Measurements from ENCODE around the gene KIF26B.

Gene KIF26B

DNA sequence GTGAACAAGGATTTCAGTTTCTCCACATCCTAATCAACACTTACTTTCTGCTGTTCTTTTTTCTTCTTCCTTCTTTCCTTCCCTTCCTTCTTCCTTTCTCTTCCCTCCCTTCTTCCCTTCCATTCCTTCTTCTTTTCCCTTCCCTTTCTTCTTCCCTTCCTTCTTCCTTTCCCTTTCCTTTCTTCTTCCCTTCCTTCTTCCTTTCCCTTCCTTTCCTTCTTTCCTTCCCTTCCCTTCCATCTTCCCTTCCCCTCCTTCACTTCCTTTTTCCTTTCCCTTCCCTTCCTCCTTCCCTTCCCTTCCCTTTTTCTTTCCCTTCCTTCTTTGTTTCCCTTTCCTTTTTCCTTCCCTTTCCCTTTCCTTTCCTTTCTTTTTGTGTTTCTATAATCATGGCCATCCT lies 115.3 kb downstream of the KIF26B start:
- peaks cover 16% of the 10 kb centered on the region for H3K9me3 ChIP-seq (ENCODE audit: control insufficient read depth, low read length)
- no peak for DNase-seq (ENCODE audit: low read depth)
- H3K4me3 ChIP-seq (ENCODE audit: low read length) = no peak overlapping the region
- no peaks in the 10 kb centered on the region for H3K27me3 ChIP-seq (replicated peaks; ENCODE audit: control insufficient read depth, insufficient read depth, low read length)
- H3K36me3 ChIP-seq (ENCODE audit: control insufficient read depth, insufficient read depth, low read length, severe bottlenecking) = no peaks in the 10 kb centered on the region
- H3K9ac ChIP-seq (ENCODE audit: low read length) = no peak overlapping the region
- H3K4me1 ChIP-seq (ENCODE audit: control insufficient read depth, insufficient read depth, low read length) = peaks cover 3% of the 10 kb centered on the region

GRCh38 chr1:245270972-245271371 lies 116.2 kb downstream of the KIF26B start:
- Histone ChIP-seq H3K36me3 (ENCODE audit: control insufficient read depth, insufficient read depth, low read length, severe bottlenecking) (no peaks in the 10 kb centered on the region), H3K27me3 (replicated peaks; ENCODE audit: control insufficient read depth, insufficient read depth, low read length) (no peaks in the 10 kb centered on the region), H3K9ac (ENCODE audit: low read length) (no peak overlapping the region), H3K4me1 (ENCODE audit: control insufficient read depth, insufficient read depth, low read length) (no peaks in the 10 kb centered on the region), H3K9me3 (ENCODE audit: control insufficient read depth, low read length) (peaks cover 16% of the 10 kb centered on the region), H3K4me3 (ENCODE audit: low read length) (no peak overlapping the region)
- DNase-seq (ENCODE audit: low read depth) = no peak

DNA sequence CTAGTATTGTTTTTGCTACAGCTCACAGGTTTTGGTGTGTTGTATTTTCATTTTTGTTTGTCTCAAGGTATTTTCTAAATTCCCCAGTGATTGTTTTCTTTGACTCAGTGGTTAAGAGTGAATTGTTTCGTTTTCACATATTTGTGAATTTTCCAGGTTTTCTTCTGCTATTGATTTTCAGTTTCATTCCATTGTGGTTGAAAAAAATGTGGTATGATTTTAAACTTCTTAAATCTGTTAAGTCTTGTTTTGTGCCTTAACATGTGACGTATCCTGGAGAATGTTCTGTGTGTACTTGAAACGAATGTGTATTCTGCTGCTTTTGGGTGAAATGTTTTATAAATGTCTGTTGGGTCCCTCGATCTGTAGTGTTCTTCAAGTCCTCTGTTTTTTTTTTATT lies 117.9 kb downstream of the KIF26B start:
- H3K4me3 ChIP-seq (ENCODE audit: low read length) = no peak overlapping the region
- H3K27me3 ChIP-seq (replicated peaks; ENCODE audit: control insufficient read depth, insufficient read depth, low read length) = no peaks in the 10 kb centered on the region
- peak; percentile 44 for DNase-seq (ENCODE audit: low read depth)
- no peaks in the 10 kb centered on the region for H3K36me3 ChIP-seq (ENCODE audit: control insufficient read depth, insufficient read depth, low read length, severe bottlenecking)
- no peak overlapping the region for H3K9ac ChIP-seq (ENCODE audit: low read length)
- no peaks in the 10 kb centered on the region for H3K4me1 ChIP-seq (ENCODE audit: control insufficient read depth, insufficient read depth, low read length)
- H3K9me3 ChIP-seq (ENCODE audit: control insufficient read depth, low read length) = peaks cover 11% of the 10 kb centered on the region

GRCh38 chr1:245276445-245276844 lies 121.7 kb downstream of the KIF26B start:
- no peak overlapping the region for H3K4me3 ChIP-seq (ENCODE audit: low read length)
- H3K36me3 ChIP-seq (ENCODE audit: control insufficient read depth, insufficient read depth, low read length, severe bottlenecking) = no peaks in the 10 kb centered on the region
- no peaks in the 10 kb centered on the region for H3K4me1 ChIP-seq (ENCODE audit: control insufficient read depth, insufficient read depth, low read length)
- H3K9ac ChIP-seq (ENCODE audit: low read length) = no peak overlapping the region
- DNase-seq (ENCODE audit: low read depth) = no peak
- peaks cover 1% of the 10 kb centered on the region for H3K9me3 ChIP-seq (ENCODE audit: control insufficient read depth, low read length)
- H3K27me3 ChIP-seq (replicated peaks; ENCODE audit: control insufficient read depth, insufficient read depth, low read length) = no peaks in the 10 kb centered on the region

GRCh38 chr1:245277276-245277675 lies 122.5 kb downstream of the KIF26B start:
- DNase-seq (ENCODE audit: low read depth) = no peak
- no peaks in the 10 kb centered on the region for H3K36me3 ChIP-seq (ENCODE audit: control insufficient read depth, insufficient read depth, low read length, severe bottlenecking)
- H3K4me1 ChIP-seq (ENCODE audit: control insufficient read depth, insufficient read depth, low read length) = no peaks in the 10 kb centered on the region

GRCh38 chr1:245278846-245279245 lies 124.1 kb downstream of the KIF26B start:
- no peak overlapping the region for H3K4me3 ChIP-seq (ENCODE audit: low read length)
- H3K36me3 ChIP-seq (ENCODE audit: control insufficient read depth, insufficient read depth, low read length, severe bottlenecking) = no peaks in the 10 kb centered on the region
- no peaks in the 10 kb centered on the region for H3K4me1 ChIP-seq (ENCODE audit: control insufficient read depth, insufficient read depth, low read length)
- no peaks in the 10 kb centered on the region for H3K27me3 ChIP-seq (replicated peaks; ENCODE audit: control insufficient read depth, insufficient read depth, low read length)
- no peak overlapping the region for H3K9ac ChIP-seq (ENCODE audit: low read length)
- no peaks in the 10 kb centered on the region for H3K9me3 ChIP-seq (ENCODE audit: control insufficient read depth, low read length)
- no peak for DNase-seq (ENCODE audit: low read depth)

More at GRCh38 chr1:245277276-245277675, 122.5 kb downstream of the KIF26B start:
- no peak overlapping the region for H3K9ac ChIP-seq (ENCODE audit: low read length)
- no peak overlapping the region for H3K4me3 ChIP-seq (ENCODE audit: low read length)
- H3K27me3 ChIP-seq (replicated peaks; ENCODE audit: control insufficient read depth, insufficient read depth, low read length) = no peaks in the 10 kb centered on the region
- no peaks in the 10 kb centered on the region for H3K9me3 ChIP-seq (ENCODE audit: control insufficient read depth, low read length)

DNA sequence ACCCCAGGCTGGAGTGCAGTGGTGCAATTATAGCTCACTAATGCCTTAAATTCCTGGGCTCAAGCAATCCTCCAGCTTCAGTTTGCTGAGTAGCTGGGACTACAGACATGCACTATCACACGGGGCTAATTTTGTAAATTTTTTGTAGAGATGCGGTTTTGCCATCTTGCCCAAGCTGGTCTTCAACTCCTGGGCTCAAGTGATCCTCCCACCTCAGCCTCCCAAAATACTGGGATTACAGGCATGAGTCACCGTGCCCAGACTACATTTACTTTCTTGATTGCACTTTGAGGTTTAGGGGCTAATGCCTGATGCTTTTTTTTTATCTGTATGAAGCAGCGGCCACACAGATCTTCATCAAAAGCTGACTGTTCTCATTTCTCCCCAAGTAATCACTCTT lies 124.6 kb downstream of the KIF26B start:
- Histone ChIP-seq H3K9ac (ENCODE audit: low read length) (no peak overlapping the region), H3K9me3 (ENCODE audit: control insufficient read depth, low read length) (no peaks in the 10 kb centered on the region), H3K4me1 (ENCODE audit: control insufficient read depth, insufficient read depth, low read length) (no peaks in the 10 kb centered on the region), H3K36me3 (ENCODE audit: control insufficient read depth, insufficient read depth, low read length, severe bottlenecking) (no peaks in the 10 kb centered on the region), H3K4me3 (ENCODE audit: low read length) (no peak overlapping the region), H3K27me3 (replicated peaks; ENCODE audit: control insufficient read depth, insufficient read depth, low read length) (no peaks in the 10 kb centered on the region)
- DNase-seq (ENCODE audit: low read depth) = peak; percentile 28

DNA sequence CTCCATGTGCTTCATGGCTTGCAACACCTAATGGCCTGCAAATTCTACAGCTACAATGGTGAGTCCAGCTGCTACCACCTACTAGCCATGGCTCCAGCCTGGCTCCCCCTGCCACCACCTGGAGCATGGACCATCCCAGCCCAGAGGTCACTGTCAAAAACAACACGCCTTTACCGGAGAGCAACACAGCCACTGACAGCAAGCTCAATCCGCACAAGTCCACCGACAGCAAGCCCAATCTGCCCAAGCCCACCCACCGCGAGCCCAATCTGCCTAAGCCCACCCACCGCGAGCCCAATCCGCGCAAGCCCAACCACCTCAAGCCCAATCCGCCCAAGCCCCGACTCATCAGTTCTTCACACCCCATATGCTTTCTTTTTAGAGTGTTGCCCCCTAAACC lies 128.2 kb downstream of the KIF26B start:
- H3K36me3 ChIP-seq (ENCODE audit: control insufficient read depth, insufficient read depth, low read length, severe bottlenecking) = no peaks in the 10 kb centered on the region
- no peaks in the 10 kb centered on the region for H3K4me1 ChIP-seq (ENCODE audit: control insufficient read depth, insufficient read depth, low read length)
- no peak for DNase-seq (ENCODE audit: low read depth)

GRCh38 chr1:245285168-245285567 lies 130.4 kb downstream of the KIF26B start:
- H3K36me3 ChIP-seq (ENCODE audit: control insufficient read depth, insufficient read depth, low read length, severe bottlenecking) = no peaks in the 10 kb centered on the region
- no peak overlapping the region for H3K9ac ChIP-seq (ENCODE audit: low read length)
- H3K9me3 ChIP-seq (ENCODE audit: control insufficient read depth, low read length) = no peaks in the 10 kb centered on the region
- DNase-seq (ENCODE audit: low read depth) = no peak
- no peaks in the 10 kb centered on the region for H3K27me3 ChIP-seq (replicated peaks; ENCODE audit: control insufficient read depth, insufficient read depth, low read length)
- H3K4me1 ChIP-seq (ENCODE audit: control insufficient read depth, insufficient read depth, low read length) = no peaks in the 10 kb centered on the region
- H3K4me3 ChIP-seq (ENCODE audit: low read length) = no peak overlapping the region

More for the DNA sequence above, 128.2 kb downstream of the KIF26B start:
- H3K9ac ChIP-seq (ENCODE audit: low read length) = no peak overlapping the region
- H3K9me3 ChIP-seq (ENCODE audit: control insufficient read depth, low read length) = no peaks in the 10 kb centered on the region
- H3K4me3 ChIP-seq (ENCODE audit: low read length) = no peak overlapping the region
- no peaks in the 10 kb centered on the region for H3K27me3 ChIP-seq (replicated peaks; ENCODE audit: control insufficient read depth, insufficient read depth, low read length)

- H3K9ac ChIP-seq (ENCODE audit: low read length) = no peak overlapping the region
- no peaks in the 10 kb centered on the region for H3K4me1 ChIP-seq (ENCODE audit: control insufficient read depth, insufficient read depth, low read length)
- no peaks in the 10 kb centered on the region for H3K36me3 ChIP-seq (ENCODE audit: control insufficient read depth, insufficient read depth, low read length, severe bottlenecking)
- H3K4me3 ChIP-seq (ENCODE audit: low read length) = no peak overlapping the region
- DNase-seq (ENCODE audit: low read depth) = no peak
- no peaks in the 10 kb centered on the region for H3K9me3 ChIP-seq (ENCODE audit: control insufficient read depth, low read length)
- no peaks in the 10 kb centered on the region for H3K27me3 ChIP-seq (replicated peaks; ENCODE audit: control insufficient read depth, insufficient read depth, low read length)
Measured at GRCh38 chr1:245288796-245289195, 134.0 kb downstream of the KIF26B start.

- Histone ChIP-seq H3K27me3 (replicated peaks; ENCODE audit: control insufficient read depth, insufficient read depth, low read length) (peaks cover 9% of the 10 kb centered on the region), H3K4me3 (ENCODE audit: low read length) (no peak overlapping the region), H3K4me1 (ENCODE audit: control insufficient read depth, insufficient read depth, low read length) (no peaks in the 10 kb centered on the region), H3K36me3 (ENCODE audit: control insufficient read depth, insufficient read depth, low read length, severe bottlenecking) (no peaks in the 10 kb centered on the region), H3K9ac (ENCODE audit: low read length) (no peak overlapping the region), H3K9me3 (ENCODE audit: control insufficient read depth, low read length) (no peaks in the 10 kb centered on the region)
- peak; percentile 26 for DNase-seq (ENCODE audit: low read depth)
Measured at GRCh38 chr1:245290836-245291235, 136.1 kb downstream of the KIF26B start.

GRCh38 chr1:245291351-245291750 lies 136.6 kb downstream of the KIF26B start:
- Histone ChIP-seq H3K4me1 (ENCODE audit: control insufficient read depth, insufficient read depth, low read length) (no peaks in the 10 kb centered on the region), H3K9me3 (ENCODE audit: control insufficient read depth, low read length) (no peaks in the 10 kb centered on the region), H3K9ac (ENCODE audit: low read length) (no peak overlapping the region), H3K4me3 (ENCODE audit: low read length) (no peak overlapping the region), H3K27me3 (replicated peaks; ENCODE audit: control insufficient read depth, insufficient read depth, low read length) (peaks cover 10% of the 10 kb centered on the region), H3K36me3 (ENCODE audit: control insufficient read depth, insufficient read depth, low read length, severe bottlenecking) (no peaks in the 10 kb centered on the region)
- no peak for DNase-seq (ENCODE audit: low read depth)
